Measurements from ENCODE around the gene LRP6. TPM values are rescaled to one million over a fixed set of nuclear protein-coding genes. Genes with fewer than 3 reads are reported as not detected.
A peak's percentile ranks its signal among the peaks of the same experiment; 100 is the strongest.

Gene LRP6
- total and polyA plus RNA-seq, 9 donors, result 11.9 to 46.5 (median 40.8) TPM

- Histone ChIP-seq H3K9me3 (no peaks in the 10 kb centered on the region), H3K36me3 (no peaks in the 10 kb centered on the region), H3K27ac (no peak overlapping the region), H3K4me1 (ENCODE audit: insufficient read depth) (no peaks in the 10 kb centered on the region), H3K27me3 (no peaks in the 10 kb centered on the region), H3K4me3 (no peak overlapping the region)
- intact Hi-C loops (cut with DNase I), result no loop called here
- WGBS, 3 donors, result 90 to 99% (median 96%) methylated on average over 2 of the region's 2 CpGs
- no peak for DNase-seq
- TF ChIP-seq CTCF (IDR thresholded peaks at IDR 0.05) (no peak), POLR2A (IDR thresholded peaks at IDR 0.05) (no peak), EP300 (IDR thresholded peaks at IDR 0.05) (no peak)
Measured at GRCh38 chr12:12302976-12303375, 36.1 kb upstream of the LRP6 start.

GRCh38 chr12:12301122-12301521 lies 34.3 kb upstream of the LRP6 start:
- DNase-seq, result no peak
- 90 to 96% (median 92%) methylated on average over 2 of the region's 2 CpGs for WGBS, 3 donors
- Histone ChIP-seq H3K36me3 (no peaks in the 10 kb centered on the region), H3K4me1 (ENCODE audit: insufficient read depth) (no peaks in the 10 kb centered on the region), H3K27me3 (no peaks in the 10 kb centered on the region), H3K9me3 (no peaks in the 10 kb centered on the region), H3K27ac (no peak overlapping the region), H3K4me3 (no peak overlapping the region)
- no peak for TF ChIP-seq POLR2A (IDR thresholded peaks at IDR 0.05)
- TF ChIP-seq EP300 (IDR thresholded peaks at IDR 0.05), result no peak
- no peak for TF ChIP-seq CTCF (IDR thresholded peaks at IDR 0.05)
- intact Hi-C loops (cut with DNase I), result no loop called here

GRCh38 chr12:12297201-12297830 lies 30.5 kb upstream of the LRP6 start:
- H3K4me1 ChIP-seq (ENCODE audit: insufficient read depth), result peaks cover 4% of the 10 kb centered on the region
- H3K9me3 ChIP-seq, result no peaks in the 10 kb centered on the region
- TF ChIP-seq EP300 (IDR thresholded peaks at IDR 0.05), result no peak
- TF ChIP-seq POLR2A (IDR thresholded peaks at IDR 0.05), result no peak
- TF ChIP-seq CTCF (IDR thresholded peaks at IDR 0.05), result no peak
- H3K27me3 ChIP-seq, result no peaks in the 10 kb centered on the region
- intact Hi-C loops (cut with DNase I), result no loop called here
- no peak overlapping the region for H3K4me3 ChIP-seq
- 67 to 79% (median 76%) methylated on average over 8 of the region's 8 CpGs for WGBS, 3 donors
- no peak overlapping the region for H3K27ac ChIP-seq
- DNase-seq, result no peak
- H3K36me3 ChIP-seq, result no peaks in the 10 kb centered on the region

DNA sequence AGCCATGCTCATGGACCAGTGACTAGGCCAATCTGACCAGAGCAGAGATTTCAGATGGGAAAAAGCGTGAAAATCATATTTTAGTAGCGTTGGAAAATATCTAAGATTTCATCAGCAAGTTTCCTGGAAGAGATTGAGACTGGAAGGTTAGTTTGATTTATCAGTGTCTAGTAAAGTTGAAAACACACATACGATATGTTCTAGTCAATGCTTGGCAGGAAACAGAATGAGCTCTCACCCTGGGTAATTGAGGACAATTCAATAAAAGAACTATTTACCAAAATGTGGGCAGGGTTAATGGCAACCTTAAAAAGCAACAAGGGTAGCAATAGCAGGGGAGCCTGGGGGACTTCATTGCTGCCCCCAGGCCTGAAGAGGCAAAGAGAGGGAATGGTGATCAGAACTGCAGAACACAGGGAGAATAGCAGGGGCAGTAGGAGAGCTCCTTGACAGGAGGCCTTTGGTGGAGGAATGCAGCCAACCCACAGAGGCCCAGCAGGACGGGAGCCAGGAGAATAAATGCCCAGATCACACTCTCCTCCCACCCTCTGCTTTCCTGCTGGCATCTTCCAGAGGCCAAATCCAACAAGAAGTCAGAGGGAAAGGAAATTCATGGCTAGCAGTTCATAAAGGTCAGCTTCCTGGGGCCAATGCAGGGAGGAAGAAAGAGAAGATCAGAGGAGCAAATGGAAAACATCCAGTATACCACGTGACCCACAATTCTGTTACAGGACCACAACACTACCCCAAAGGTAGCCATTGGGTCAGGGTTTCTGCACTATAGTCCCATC lies 27.6 kb upstream of the LRP6 start:
- intact Hi-C loops (cut with DNase I), result no loop called here
- no peak overlapping the region for H3K27ac ChIP-seq

More for the DNA sequence above, 27.6 kb upstream of the LRP6 start:
- TF ChIP-seq CTCF (IDR thresholded peaks at IDR 0.05) (no peak), POLR2A (IDR thresholded peaks at IDR 0.05) (no peak), EP300 (IDR thresholded peaks at IDR 0.05) (no peak)
- Histone ChIP-seq H3K36me3 (no peaks in the 10 kb centered on the region), H3K27me3 (no peaks in the 10 kb centered on the region), H3K4me3 (no peak overlapping the region), H3K4me1 (ENCODE audit: insufficient read depth) (peaks cover 4% of the 10 kb centered on the region), H3K9me3 (no peaks in the 10 kb centered on the region)
- DNase-seq, result peak in 2 of 5 donors; percentile 12 to 24
- WGBS, 3 donors, result 46 to 55% (median 49%) methylated on average over 5 of the region's 5 CpGs

All from ovary (tissue), 9 donors.